Activated naive CD4-positive, alpha-beta T cell treated with anti-CD3 and anti-CD28 coated beads, Interleukin-2, amount 50 U/mL, for 72 hours (primary cell): ENCODE data around the gene CDK14. TPM values are rescaled to one million over a fixed set of nuclear protein-coding genes. Genes with fewer than 3 reads are reported as not detected.

ENCODE experiments used
- ATAC-seq, 2 donors: fragments of 150-1000 bp; cut with Tn5 transposase; 2 replicates each; pipeline ENCODE4 v1.10.0; 2021; ENCODE audit warnings: mild to moderate bottlenecking in 2 of 2, moderate library complexity in 2 of 2
- DNase-seq, 2 donors: peaks; one replicate each; pipeline ENCODE4 v3.0.0; 2021 to 2022; ENCODE audit warnings: low spot score in 2 of 2
- H3K27ac Mint-ChIP-seq, 2 donors: one replicate each; pipeline ENCODE4 v1.8.0; 2022; ENCODE audit warnings: mild to moderate bottlenecking in 2 of 2, mixed read lengths in 2 of 2
- H3K36me3 Mint-ChIP-seq, 2 donors: one replicate each; pipeline ENCODE4 v1.8.0; 2022; ENCODE audit warnings: mixed read lengths in 2 of 2
- H3K9me3 Mint-ChIP-seq, 2 donors: one replicate each; pipeline ENCODE4 v1.8.0; 2022; ENCODE audit warnings: mixed read lengths in 2 of 2
- total RNA-seq, 2 donors: library from RNA; stranded (reverse); gene quantifications; one replicate each; pipeline ENCODE4 v1.2.3, GENCODE V29; 2022

The CDK14 gene
- total RNA-seq, 2 donors from 2014 or later: 0.05 to 0.80 TPM

DNA sequence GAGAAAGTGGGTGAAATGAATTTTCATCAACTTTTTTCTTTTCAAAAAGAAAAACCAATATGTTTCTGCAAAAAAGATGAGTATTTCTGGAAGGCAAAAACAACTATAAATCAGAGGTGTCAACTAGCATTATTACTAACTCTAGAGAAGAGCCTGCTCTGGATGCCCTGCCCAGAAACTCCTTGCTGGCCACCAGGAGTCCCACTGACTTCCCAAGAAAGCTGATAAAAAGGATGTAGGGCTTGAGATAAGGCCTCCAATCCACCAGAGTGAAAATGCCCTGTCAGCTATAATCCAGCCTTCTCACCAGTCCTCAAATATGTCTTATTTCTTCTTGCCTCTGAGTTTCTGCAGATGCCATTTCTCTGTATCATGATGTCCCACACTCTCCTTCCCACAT lies 651.4 kb downstream of the CDK14 start:
- H3K36me3 Mint-ChIP-seq: no peaks in the 10 kb centered on the region

DNA sequence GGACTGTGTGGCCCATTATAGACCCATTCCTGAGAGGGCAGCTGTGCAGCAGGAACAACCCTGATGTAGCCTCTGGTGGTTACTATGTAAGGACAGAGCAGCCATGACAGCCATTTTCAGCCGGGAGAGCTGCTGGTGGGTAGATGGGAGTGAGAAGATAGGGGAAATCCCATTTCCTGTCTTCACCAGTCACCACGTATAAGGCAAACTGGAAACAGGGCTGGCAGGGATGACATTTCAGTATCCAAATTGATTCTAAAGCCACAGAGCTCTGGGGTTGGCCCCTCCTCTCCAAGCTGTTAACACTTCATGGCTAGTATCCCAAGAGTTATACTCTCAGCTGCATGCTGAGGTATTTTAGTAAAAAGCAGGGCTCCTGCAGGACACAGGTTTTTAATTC lies 652.9 kb downstream of the CDK14 start:
- H3K36me3 Mint-ChIP-seq: no peaks in the 10 kb centered on the region
- H3K27ac Mint-ChIP-seq: peak overlapping the region in 1 of 2 donors; percentile 50
- DNase-seq (no peak), ATAC-seq (peak in 1 of 2 donors; percentile 50)
- peaks cover 0 to 13% of the 10 kb centered on the region in 2 donors for H3K9me3 Mint-ChIP-seq

More for the DNA sequence above, 651.4 kb downstream of the CDK14 start:
- H3K27ac Mint-ChIP-seq: no peak overlapping the region
- ATAC-seq (no peak), DNase-seq (no peak)
- H3K9me3 Mint-ChIP-seq: peaks cover 0 to 6% of the 10 kb centered on the region in 2 donors

DNA sequence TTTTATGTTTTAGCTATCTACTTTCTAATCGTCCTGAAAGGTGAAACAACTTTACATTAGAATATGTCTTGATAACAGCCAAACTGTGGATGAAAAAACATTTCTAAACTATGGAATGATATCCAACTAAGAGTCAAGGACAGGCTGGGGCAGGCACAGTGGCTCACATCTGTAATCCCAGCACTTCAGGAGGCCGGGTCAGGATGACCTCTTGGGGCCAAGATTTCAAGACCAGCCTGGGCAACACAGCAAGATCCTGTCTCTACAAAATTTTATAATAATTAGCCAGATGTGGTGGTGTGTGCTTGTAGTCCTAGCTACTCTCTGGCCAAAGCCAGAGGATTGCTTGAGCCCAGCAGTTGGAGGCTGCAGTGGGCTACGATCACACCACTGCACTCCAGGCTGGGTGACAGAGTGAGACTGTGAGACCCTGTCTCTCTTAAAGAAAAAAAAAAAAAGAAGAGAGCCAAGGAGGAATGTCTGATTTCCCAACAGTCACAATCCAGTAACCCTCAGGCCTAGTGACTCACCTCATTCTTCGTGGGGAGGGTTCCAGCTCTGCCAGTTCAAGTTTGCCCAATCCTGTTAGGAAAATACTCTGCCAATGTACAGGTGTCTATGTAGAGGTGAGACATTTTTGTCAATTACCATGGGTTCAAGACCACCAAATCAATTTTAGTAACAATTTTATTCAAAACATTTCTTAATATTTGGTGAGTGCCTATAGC lies 653.5 kb downstream of the CDK14 start:
- ATAC-seq (no peak), DNase-seq (no peak)
- no peak overlapping the region for H3K27ac Mint-ChIP-seq
- H3K36me3 Mint-ChIP-seq: no peaks in the 10 kb centered on the region
- H3K9me3 Mint-ChIP-seq: peaks cover 0 to 13% of the 10 kb centered on the region in 2 donors

DNA sequence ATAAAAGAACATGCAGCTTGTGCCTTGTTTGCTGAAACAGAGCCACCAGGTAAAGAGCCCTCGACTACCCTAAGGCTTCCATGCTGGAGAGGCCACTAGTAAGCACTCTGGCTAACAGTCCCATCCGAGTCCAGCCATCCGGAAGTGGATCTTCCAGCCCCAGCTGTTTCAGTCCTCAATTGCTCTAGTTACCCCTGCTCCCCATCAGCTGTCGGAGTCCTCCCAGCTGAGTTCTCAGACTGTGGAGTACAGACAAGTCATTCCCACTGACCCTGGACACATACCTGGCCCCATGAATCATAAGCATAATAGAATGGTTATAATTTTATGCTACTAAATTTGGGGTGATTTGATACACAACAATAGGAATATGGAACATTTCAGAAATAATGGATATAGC lies 654.6 kb downstream of the CDK14 start:
- no peak for ATAC-seq
- DNase-seq: no peak
- H3K27ac Mint-ChIP-seq: no peak overlapping the region
- H3K9me3 Mint-ChIP-seq: peaks cover 3 to 20% of the 10 kb centered on the region in 2 donors
- H3K36me3 Mint-ChIP-seq: peaks cover 3 to 4% of the 10 kb centered on the region in 2 donors

DNA sequence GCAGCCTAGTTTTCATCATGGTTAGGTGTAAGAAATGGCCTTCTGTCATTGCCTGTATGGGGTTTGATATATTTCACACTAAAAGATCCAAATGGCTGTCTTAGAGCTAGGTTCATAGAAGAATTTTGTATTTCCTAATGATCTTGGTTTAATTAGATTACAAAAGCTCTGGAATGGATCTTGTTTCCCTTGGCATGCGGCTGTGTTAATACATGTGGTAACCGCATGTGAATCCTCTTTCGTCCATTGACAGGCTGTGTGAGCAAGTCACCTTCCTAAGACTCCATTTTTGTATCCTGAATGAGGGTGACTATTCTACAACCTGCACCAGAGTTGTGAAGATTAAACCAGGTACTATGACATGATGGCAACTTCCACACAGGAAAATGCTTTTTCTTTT lies 655.8 kb downstream of the CDK14 start:
- DNase-seq: no peak
- H3K9me3 Mint-ChIP-seq: peaks cover 6 to 30% of the 10 kb centered on the region in 2 donors

More for the DNA sequence above, 655.8 kb downstream of the CDK14 start:
- Mint-ChIP-seq H3K36me3 (peaks cover 12 to 13% of the 10 kb centered on the region in 2 donors), H3K27ac (no peak overlapping the region)
- ATAC-seq: no peak

Other genes with a start within 250 kb of the CDK14 start
- 10 to 100 TPM; 31.2 to 68.7 TPM for gene GTPBP10, start 249.6 kb upstream of the CDK14 start, total RNA-seq
- gene CLDN12, start 192.9 kb upstream of the CDK14 start, total RNA-seq: 10 to 100 TPM in 1 of 2 donors, 1 to 10 TPM in 1; 2.8 to 11.3 TPM
- not detected for gene PTTG1IP2, start 126.7 kb upstream of the CDK14 start, total RNA-seq